GM15510 (cell line): Measurements from ENCODE around the gene ZNF610.
A peak's percentile ranks its signal among the peaks of the same experiment; 100 is the strongest.

ENCODE experiments used
- POLR2A ChIP-seq: IDR thresholded peaks from 3 replicates; pipeline ENCODE4 v1.6.1; 2011; ENCODE audit warnings: borderline replicate concordance; ENCODE audit not compliant: insufficient read length; ENCODE audit errors: extremely low read depth

The ZNF610 gene

GRCh38 chr19:52336117-52336790 is at the start of gene ZNF610:
TSS of gene ZNF610 (plus strand) at chr19:52336243. CDS start at chr19:52349173, 12,930 bp downstream.
- TF ChIP-seq POLR2A: peak; percentile 57

GRCh38 chr19:52286256-52286655 is 49.8 kb upstream of the ZNF610 start:
- TF ChIP-seq POLR2A: no peak

DNA sequence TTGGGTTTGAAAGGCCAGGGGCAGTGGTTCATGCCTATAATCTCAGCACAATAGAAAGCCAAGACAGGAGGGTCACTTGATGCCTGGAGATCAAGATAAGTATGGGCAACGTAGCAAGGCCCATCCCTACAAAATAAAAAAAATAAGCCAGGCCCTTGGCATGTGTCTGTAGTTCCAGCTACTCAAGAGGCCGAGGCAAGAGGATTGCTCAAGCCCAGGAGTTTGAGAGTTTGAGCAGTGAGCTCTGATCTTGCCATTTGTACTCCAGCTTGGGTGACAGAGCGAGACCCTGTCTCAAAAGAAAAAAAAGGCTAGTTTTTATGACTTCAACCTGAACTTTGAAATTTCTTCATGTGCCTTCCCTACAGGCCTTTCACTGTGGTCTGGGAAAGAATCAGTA is 44.3 kb upstream of the ZNF610 start:
- no peak for TF ChIP-seq POLR2A

DNA sequence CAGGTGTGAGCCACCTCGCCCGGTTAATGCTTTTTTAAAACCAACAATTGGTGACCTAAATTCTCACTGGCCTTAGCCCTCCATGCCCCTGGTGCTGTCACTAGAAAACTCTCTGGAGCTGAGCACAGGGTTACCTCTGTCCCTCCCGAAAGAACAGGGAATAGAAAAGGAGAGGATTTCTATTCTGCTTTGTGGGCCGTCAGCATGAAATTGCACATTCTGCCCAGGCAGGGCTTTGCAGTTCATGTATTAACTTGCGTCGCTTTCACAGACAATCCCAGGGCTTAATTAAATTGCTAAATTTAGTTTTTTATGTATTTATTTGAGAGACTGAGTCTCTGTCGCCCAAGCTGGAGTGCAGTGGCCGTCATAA is 39.7 kb upstream of the ZNF610 start:
- TF ChIP-seq POLR2A: no peak

- TF ChIP-seq POLR2A: peak; percentile 59
These were observed 39.1 kb upstream of the ZNF610 start, which contains the start of gene ZNF480 for GRCh38 chr19:52296773-52297600. TSS of gene ZNF480 (plus strand) at chr19:52297169. CDS start at chr19:52300413, 3,244 bp downstream.

GRCh38 chr19:52297601-52298364 is 38.3 kb upstream of the ZNF610 start:
- no peak for TF ChIP-seq POLR2A

DNA sequence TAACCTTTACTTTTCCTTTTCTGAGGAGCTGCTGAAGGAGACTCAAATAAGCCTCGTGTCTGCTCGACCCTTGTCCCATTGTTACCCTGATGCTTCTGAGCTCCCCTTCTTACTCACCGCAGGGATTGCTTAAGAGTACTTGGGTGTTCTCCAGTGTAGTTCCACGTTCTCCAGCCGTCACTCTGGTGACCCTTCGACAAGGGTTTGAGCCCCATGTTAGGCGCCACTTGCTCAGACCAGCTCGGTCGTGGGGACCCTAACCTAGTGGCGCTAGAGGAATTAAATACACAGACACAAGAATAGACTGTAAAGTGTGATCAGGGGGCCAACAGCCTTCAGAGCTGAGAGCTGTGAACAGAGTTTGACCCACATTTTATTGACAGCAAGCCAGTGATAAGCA is 28.8 kb upstream of the ZNF610 start:
- no peak for TF ChIP-seq POLR2A

GRCh38 chr19:52322429-52322828 is 13.6 kb upstream of the ZNF610 start:
- TF ChIP-seq POLR2A: no peak

DNA sequence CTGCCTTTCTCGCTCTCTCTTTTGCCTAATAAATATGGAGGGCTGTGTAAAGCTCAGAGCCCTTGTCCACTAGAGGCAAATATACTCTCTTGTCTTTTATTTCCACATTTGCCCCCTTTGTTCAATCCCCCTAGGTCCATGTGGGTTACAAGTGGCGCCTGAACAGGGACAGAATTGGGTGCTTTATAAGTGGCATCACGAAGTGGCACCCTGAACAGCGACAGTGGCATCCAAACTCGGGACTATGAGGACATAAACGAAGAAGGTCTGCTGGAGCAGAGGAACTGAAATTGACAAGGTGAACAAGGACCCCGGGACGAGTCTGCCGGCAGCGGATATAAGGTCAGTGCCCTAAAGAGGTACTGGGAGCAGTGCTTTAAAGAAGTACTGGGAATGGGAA is 4.3 kb upstream of the ZNF610 start:
- no peak for TF ChIP-seq POLR2A

GRCh38 chr19:52335768-52336116 is 301 bp upstream of the ZNF610 start:
- no peak for TF ChIP-seq POLR2A

DNA sequence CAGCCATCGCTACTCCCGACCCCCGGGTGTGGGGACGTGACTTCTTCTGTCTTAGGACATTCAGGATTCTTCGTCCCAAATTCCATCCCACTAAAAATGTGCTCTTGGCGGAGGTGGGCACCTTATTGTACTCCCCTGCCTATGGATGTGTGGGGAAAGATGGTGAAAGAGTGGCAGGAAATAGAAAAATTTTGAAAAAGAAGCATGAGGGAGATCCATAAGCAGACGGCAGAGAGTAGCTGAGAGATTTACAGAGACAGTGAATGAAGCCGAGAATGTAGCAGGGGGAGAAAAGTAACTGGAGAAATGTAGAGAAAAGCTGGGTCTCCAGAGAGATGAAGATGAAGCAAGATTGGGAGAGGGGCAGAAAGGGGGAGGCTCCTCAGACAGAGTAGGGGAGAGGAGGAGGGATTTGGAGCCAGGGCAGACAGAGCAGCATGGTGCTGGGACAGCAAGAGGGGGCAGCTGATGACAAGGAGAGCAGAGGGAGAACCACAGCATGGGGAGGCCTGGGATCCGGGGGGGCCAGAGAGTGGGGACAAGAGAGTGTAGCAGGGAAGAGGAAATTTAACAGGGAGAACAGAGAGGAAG is 843 bp downstream of the ZNF610 start:
- TF ChIP-seq POLR2A: no peak

- TF ChIP-seq POLR2A: no peak
These were observed 7.5 kb downstream of the ZNF610 start for GRCh38 chr19:52343548-52343947.

- no peak for TF ChIP-seq POLR2A
These were observed 9.1 kb downstream of the ZNF610 start for GRCh38 chr19:52345162-52345561.

- TF ChIP-seq POLR2A: no peak
These were observed 15.5 kb downstream of the ZNF610 start for GRCh38 chr19:52351512-52351911.

DNA sequence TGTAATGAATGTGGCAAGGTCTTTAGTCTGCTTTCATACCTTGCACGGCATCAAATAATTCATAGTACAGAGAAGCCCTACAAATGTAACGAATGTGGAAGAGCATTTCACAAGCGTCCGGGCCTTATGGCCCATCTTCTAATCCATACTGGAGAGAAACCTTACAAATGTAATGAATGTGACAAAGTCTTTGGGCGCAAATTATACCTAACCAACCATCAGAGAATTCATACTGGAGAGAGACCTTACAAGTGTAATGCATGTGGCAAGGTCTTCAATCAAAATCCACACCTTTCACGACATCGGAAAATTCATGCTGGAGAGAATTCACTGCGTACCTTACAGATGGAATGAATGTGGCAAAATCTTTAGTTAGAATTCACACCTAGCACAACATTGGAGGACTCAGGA is 30.4 kb downstream of the ZNF610 start:
- TF ChIP-seq POLR2A: no peak
